WTC11 (cell line): ENCODE results near the gene SLC7A14. TPM values are rescaled to one million over a fixed set of nuclear protein-coding genes. Genes with fewer than 3 reads are reported as not detected.

ENCODE experiments used
- ATAC-seq: fragments of 200-7000 bp; cut with Tn5 transposase; 2 replicates; pipeline ENCODE4 v1.10.0; 2021; ENCODE audit warnings: mild to moderate bottlenecking, moderate library complexity
- CTCF ChIA-PET: fragments of 300-600 bp; sonication (Branson Sonifier 250); formaldehyde crosslinking; loops from one replicate; lab custom pipeline; 2021; ENCODE audit warnings: antibody characterized with exemption; lab: Charles Lee
- POLR2A ChIA-PET: fragments of 350-600 bp; sonication (Branson Sonifier 250); formaldehyde crosslinking; loops from one replicate; lab custom pipeline; 2021; ENCODE audit warnings: antibody characterized with exemption; lab: Charles Lee
- DNase-seq: peaks from one replicate; pipeline ENCODE4 v3.0.0; 2021; ENCODE audit warnings: low spot score
- H3K27ac Mint-ChIP-seq: 2 replicates; pipeline ENCODE4 v1.8.0; 2021; ENCODE audit warnings: mixed read lengths
- H3K27me3 Mint-ChIP-seq: 2 replicates; pipeline ENCODE4 v1.8.0; 2021; ENCODE audit warnings: low read depth, mild to moderate bottlenecking, moderate library complexity, mixed read lengths
- H3K36me3 Mint-ChIP-seq: 2 replicates; pipeline ENCODE4 v1.8.0; 2021; ENCODE audit warnings: mixed read lengths
- H3K4me1 Mint-ChIP-seq: 2 replicates; pipeline ENCODE4 v1.8.0; 2022; ENCODE audit warnings: mixed read lengths
- H3K4me3 Mint-ChIP-seq: 2 replicates; pipeline ENCODE4 v1.8.0; 2021; ENCODE audit warnings: mild to moderate bottlenecking, moderate library complexity, mixed read lengths
- H3K9me3 Mint-ChIP-seq: 2 replicates; pipeline ENCODE4 v1.8.0; 2021; ENCODE audit warnings: mixed read lengths
- ATF2 ChIP-seq: sonication (generic); formaldehyde crosslinking; IDR thresholded peaks from 2 replicates; pipeline ENCODE4 v1.8.1; 2022; ENCODE audit warnings: low read depth, missing genetic modification reagents, borderline replicate concordance
- CREB1 ChIP-seq: sonication (generic); formaldehyde crosslinking; IDR thresholded peaks from 2 replicates; pipeline ENCODE4 v1.8.0; 2023; ENCODE audit warnings: mild to moderate bottlenecking, missing genetic modification reagents
- ETV6 ChIP-seq: sonication (generic); formaldehyde crosslinking; IDR thresholded peaks from 2 replicates; pipeline ENCODE4 v1.8.1; 2022; ENCODE audit warnings: mild to moderate bottlenecking, missing genetic modification reagents
- FOXJ3 ChIP-seq: sonication (generic); formaldehyde crosslinking; IDR thresholded peaks from 2 replicates; pipeline ENCODE4 v1.9.0; 2021; ENCODE audit warnings: missing genetic modification reagents, mild to moderate bottlenecking, borderline replicate concordance
- FOXK1 ChIP-seq: sonication (generic); formaldehyde crosslinking; IDR thresholded peaks from 2 replicates; pipeline ENCODE4 v1.8.0; 2022; ENCODE audit warnings: mild to moderate bottlenecking, moderate library complexity, missing genetic modification reagents
- FOXP1 ChIP-seq: sonication (generic); formaldehyde crosslinking; IDR thresholded peaks from 2 replicates; pipeline ENCODE4 v1.8.0; 2022; ENCODE audit warnings: missing genetic modification reagents, mild to moderate bottlenecking, moderate library complexity, borderline replicate concordance
- NFATC4 ChIP-seq: fragments of 250-450 bp; sonication (Bioruptor Pico); IDR thresholded peaks from 2 replicates; pipeline ENCODE4 v1.9.0; 2021; ENCODE audit warnings: mild to moderate bottlenecking
- NR1H2 ChIP-seq: sonication (generic); formaldehyde crosslinking; IDR thresholded peaks from 2 replicates; pipeline ENCODE4 v1.9.0; 2021; ENCODE audit warnings: mild to moderate bottlenecking, moderate library complexity, missing genetic modification reagents
- PREB ChIP-seq: sonication (generic); formaldehyde crosslinking; IDR thresholded peaks from 2 replicates; pipeline ENCODE4 v1.8.1; 2022; ENCODE audit warnings: mild to moderate bottlenecking, missing genetic modification reagents, moderate library complexity, borderline replicate concordance
- RORB ChIP-seq: fragments of 250-450 bp; sonication (Bioruptor Pico); IDR thresholded peaks from 2 replicates; pipeline ENCODE4 v1.9.0; 2021; ENCODE audit warnings: mild to moderate bottlenecking
- SOX15 ChIP-seq: fragments of 250-450 bp; sonication (Bioruptor Pico); IDR thresholded peaks from 2 replicates; pipeline ENCODE4 v1.9.0; 2021; ENCODE audit warnings: mild to moderate bottlenecking
- TEAD1 ChIP-seq: sonication (generic); formaldehyde crosslinking; IDR thresholded peaks from 2 replicates; pipeline ENCODE4 v1.8.0; 2022; ENCODE audit warnings: mild to moderate bottlenecking, missing genetic modification reagents
- TEAD4 ChIP-seq: sonication (generic); formaldehyde crosslinking; IDR thresholded peaks from 2 replicates; pipeline ENCODE4 v1.8.0; 2022; ENCODE audit warnings: mild to moderate bottlenecking, missing genetic modification reagents
- ZNF138 ChIP-seq: sonication (generic); formaldehyde crosslinking; conservative IDR thresholded peaks from 2 replicates; pipeline ENCODE4 v1.8.1; 2022; ENCODE audit warnings: mild to moderate bottlenecking, moderate library complexity, missing genetic modification reagents
- ZNF219 ChIP-seq: sonication (generic); formaldehyde crosslinking; IDR thresholded peaks from 2 replicates; pipeline ENCODE4 v1.8.0; 2023; ENCODE audit warnings: missing genetic modification reagents, mild to moderate bottlenecking, borderline replicate concordance
- ZNF232 ChIP-seq: sonication (generic); formaldehyde crosslinking; IDR thresholded peaks from 2 replicates; pipeline ENCODE4 v1.8.0; 2022; ENCODE audit warnings: mild to moderate bottlenecking, missing genetic modification reagents
- ZNF281 ChIP-seq: sonication (generic); formaldehyde crosslinking; IDR thresholded peaks from 2 replicates; pipeline ENCODE4 v1.8.0; 2023; ENCODE audit warnings: mild to moderate bottlenecking, missing genetic modification reagents
- ZNF317 ChIP-seq: sonication (generic); formaldehyde crosslinking; IDR thresholded peaks from 2 replicates; pipeline ENCODE4 v1.8.1; 2023; ENCODE audit warnings: low read depth, mild to moderate bottlenecking, moderate library complexity, missing genetic modification reagents, borderline replicate concordance
- ZNF423 ChIP-seq: fragments of 250-450 bp; sonication (Bioruptor Pico); IDR thresholded peaks from 2 replicates; pipeline ENCODE4 v2.1.2; 2022; ENCODE audit warnings: mild to moderate bottlenecking, moderate library complexity
- total RNA-seq: library from RNA; stranded (reverse); gene quantifications from 3 replicates; pipeline ENCODE4 v1.2.3, GENCODE V29; 2021
- TF ChIP-seq, protein P1 (sequence below): sonication (generic); formaldehyde crosslinking; conservative IDR thresholded peaks from 2 replicates; pipeline ENCODE4 v1.8.1; 2022; ENCODE audit warnings: mild to moderate bottlenecking, missing genetic modification reagents

The SLC7A14 gene
- total RNA-seq, 1 experiment from 2014 or later, result 0.68 TPM

DNA sequence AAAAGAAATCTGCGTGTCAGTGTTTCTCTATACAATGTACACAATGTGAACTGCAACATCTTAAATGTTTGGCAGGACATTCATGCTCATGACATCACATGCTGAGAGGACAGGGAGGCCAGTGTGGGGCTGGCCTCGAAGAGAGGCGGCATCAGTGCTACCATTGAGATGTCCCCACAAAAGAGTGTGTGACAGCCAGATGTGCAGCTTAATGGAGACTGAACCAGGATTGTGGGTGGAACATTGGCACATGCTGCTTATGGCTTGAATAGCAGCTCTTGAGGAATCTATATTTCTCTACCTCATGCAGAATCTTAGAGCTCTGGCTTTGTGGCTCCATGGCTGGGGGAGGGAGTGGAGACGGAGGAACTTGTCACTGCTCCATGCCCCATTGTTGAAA, 148.7 kb downstream of the SLC7A14 start:
- CTCF ChIA-PET, result interaction anchor here (1.5 to 1.8 kb wide), 2 partner anchors 24 to 59 kb away, joined by 4 to 14 read pairs; no protein-coding TSS in a partner anchor
- H3K36me3 Mint-ChIP-seq, result no peaks in the 10 kb centered on the region
- TF ChIP-seq CREB1 (CRISPR knock-in tag) (no peak), TEAD1 (CRISPR knock-in tag) (no peak), FOXP1 (no peak), NFATC4 (no peak), ZNF423 (no peak), ZNF219 (no peak), TEAD4 (CRISPR knock-in tag) (no peak), ZNF138 (CRISPR knock-in tag) (no peak), ETV6 (CRISPR knock-in tag) (no peak), ZNF232 (CRISPR knock-in tag) (no peak), ATF2 (no peak), ZNF317 (CRISPR knock-in tag) (no peak), PREB (CRISPR knock-in tag) (no peak), NR1H2 (no peak)

DNA sequence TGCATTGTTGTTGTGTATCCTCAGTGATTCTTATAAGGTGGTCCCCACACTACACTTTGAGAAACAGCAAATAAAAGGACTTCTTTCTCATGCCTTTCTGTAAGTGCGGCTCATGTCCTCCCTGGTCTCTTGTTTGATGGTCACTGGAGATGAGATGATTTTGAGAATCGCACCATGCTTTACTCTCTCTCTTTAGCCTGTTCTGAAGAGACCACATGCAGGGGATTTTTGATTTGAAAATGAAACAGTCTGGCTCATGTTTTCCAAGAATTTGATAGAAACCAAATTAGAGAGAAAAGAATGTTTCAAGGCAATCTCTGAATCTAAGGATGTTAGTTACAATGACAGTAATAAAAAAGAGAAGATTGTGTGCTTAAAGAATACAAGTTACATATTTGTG, 149.2 kb downstream of the SLC7A14 start:
- H3K36me3 Mint-ChIP-seq, result no peaks in the 10 kb centered on the region
- TF ChIP-seq, protein P1, sequence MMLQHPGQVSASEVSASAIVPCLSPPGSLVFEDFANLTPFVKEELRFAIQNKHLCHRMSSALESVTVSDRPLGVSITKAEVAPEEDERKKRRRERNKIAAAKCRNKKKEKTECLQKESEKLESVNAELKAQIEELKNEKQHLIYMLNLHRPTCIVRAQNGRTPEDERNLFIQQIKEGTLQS (CRISPR knock-in tag), result no peak
- TF ChIP-seq ZNF281 (no peak), FOXJ3 (CRISPR knock-in tag) (no peak)
- no peak overlapping the region for H3K4me3 Mint-ChIP-seq
- POLR2A ChIA-PET, result no interaction called here
- CTCF ChIA-PET, result interaction anchor here (1.4 to 1.8 kb wide), 2 partner anchors 23 kb away, joined by 3 to 14 read pairs; no protein-coding TSS in a partner anchor
- H3K27ac Mint-ChIP-seq, result no peak overlapping the region
- DNase-seq, result no peak
- peaks cover 10% of the 10 kb centered on the region for H3K4me1 Mint-ChIP-seq
- peaks cover 3% of the 10 kb centered on the region; the same call in 1 of the 2 replicates for H3K9me3 Mint-ChIP-seq
- H3K27me3 Mint-ChIP-seq, result no peaks in the 10 kb centered on the region; the same call in 1 of the 2 replicates
- no peak for ATAC-seq

More for the DNA sequence above, 148.7 kb downstream of the SLC7A14 start:
- Mint-ChIP-seq H3K4me1 (peaks cover 10% of the 10 kb centered on the region), H3K27ac (no peak overlapping the region), H3K9me3 (peaks cover 3% of the 10 kb centered on the region; the same call in 1 of the 2 replicates), H3K4me3 (no peak overlapping the region), H3K27me3 (no peaks in the 10 kb centered on the region; the same call in 1 of the 2 replicates)
- no peak for DNase-seq
- POLR2A ChIA-PET, result no interaction called here
- ATAC-seq, result no peak

DNA sequence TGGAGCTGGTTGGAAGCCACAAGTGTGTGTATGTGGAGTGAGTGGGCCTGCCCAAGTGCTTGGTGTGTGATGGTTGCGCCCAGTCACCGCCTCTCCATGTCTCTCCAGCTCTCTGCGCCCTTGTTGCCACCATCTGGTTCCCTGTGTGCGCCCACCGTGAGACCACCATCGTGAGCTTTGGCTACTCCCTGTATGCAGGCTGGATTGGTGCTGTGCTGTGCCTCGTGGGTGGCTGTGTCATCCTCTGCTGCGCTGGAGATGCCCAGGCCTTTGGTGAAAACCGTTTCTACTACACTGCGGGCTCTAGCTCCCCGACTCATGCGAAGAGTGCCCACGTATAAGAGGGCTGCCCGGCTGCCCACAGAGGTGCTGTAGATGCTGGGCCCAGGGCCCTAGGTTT, 153.5 kb downstream of the SLC7A14 start:
- CTCF ChIA-PET, result interaction anchor here (1.1 to 4.0 kb wide), 3 partner anchors 19 to 379 kb away, joined by 3 to 14 read pairs (median 3); no protein-coding TSS in a partner anchor
- no peak for TF ChIP-seq ZNF138 (CRISPR knock-in tag)
- no peak for TF ChIP-seq FOXK1 (CRISPR knock-in tag)
- TF ChIP-seq RORB (CRISPR knock-in tag), result no peak
- TF ChIP-seq SOX15, result no peak
- POLR2A ChIA-PET, result no interaction called here
- Mint-ChIP-seq H3K27me3 (no peaks in the 10 kb centered on the region), H3K4me1 (peaks cover 7% of the 10 kb centered on the region), H3K9me3 (no peaks in the 10 kb centered on the region), H3K4me3 (no peak overlapping the region), H3K36me3 (no peaks in the 10 kb centered on the region), H3K27ac (no peak overlapping the region)
- DNase-seq (no peak), ATAC-seq (no peak)
